GM18519 (cell line): ENCODE results near the gene MRPS25.

Experiments used
- ATAC-seq: cut with Tn5 transposase; IDR thresholded peaks from one replicate; pipeline ENCODE4 v1.9.1; 2021; ENCODE audit warnings: mild to moderate bottlenecking, moderate library complexity; ENCODE audit not compliant: unreplicated experiment, low FRiP score

MRPS25 gene

DNA sequence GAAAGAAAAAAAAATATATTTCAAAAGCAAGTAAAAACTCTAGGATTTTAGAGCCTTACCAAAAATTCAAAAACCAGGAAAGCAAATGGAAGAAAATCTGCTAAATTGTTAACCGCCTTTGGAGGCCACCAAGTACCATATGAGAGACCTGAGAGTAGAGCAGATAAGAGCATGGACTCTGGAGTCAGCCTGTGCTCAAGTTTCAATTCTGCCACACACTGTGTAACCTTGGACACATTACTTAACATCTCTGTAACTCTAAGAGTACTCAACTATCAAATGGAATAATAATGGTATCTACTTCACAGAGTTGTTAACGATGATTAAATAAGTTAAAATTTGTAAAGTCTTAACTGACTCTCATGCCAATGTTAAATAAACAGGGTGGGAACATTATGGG lies 21.1 kb upstream of the MRPS25 start:
- no peak for ATAC-seq

DNA sequence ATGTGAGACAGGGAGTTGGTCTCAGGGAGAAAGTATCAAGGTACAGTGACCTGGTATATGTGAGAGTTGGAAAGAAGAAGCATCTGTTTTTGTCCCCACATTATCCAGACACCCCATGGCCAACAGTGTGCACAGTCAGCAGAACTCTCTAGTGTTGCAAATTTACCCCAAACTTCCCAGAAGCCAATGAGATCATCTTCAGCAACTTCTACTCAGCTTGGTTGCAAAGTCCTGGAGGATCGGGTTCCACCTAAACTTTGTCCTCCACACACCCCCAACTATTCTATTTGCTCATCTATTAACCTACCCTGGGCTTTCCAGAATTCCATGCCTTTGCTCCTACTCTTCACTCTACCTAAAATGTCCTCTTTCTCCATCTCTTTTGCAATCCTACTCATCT lies 18.1 kb upstream of the MRPS25 start:
- no peak for ATAC-seq

DNA sequence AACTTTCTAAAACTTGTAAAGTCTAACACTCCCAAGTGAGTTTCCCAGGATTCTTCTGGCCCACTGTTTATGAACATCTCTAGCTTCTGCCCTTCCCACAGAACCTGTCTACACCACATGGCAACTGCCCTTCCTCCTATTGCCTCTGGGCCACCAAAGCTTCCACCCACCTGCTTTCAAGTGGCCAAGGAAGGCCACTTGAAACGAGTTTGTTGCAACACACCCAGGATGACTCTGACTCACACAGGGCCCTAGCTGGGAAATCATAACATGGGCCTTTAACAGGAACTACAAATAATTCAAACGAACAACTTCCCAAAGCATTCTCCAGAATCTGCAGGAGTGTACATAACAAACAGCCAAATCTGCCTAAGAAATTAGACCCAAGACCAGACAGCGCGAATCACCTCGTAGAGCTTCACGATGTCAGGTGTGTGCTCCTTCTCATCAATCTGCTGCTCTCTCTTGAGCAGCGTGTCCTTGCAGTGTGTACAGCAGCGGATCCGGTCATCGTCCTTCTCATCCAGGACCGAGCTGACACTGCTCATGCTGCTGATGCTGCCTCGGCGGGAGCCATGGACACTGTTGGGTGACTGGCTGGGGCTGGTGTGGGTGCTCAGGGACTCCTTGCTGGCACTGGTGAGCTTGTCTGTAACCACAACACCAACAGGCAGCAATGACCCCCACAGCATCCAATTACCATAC lies 17.0 kb upstream of the MRPS25 start:
- no peak for ATAC-seq

DNA sequence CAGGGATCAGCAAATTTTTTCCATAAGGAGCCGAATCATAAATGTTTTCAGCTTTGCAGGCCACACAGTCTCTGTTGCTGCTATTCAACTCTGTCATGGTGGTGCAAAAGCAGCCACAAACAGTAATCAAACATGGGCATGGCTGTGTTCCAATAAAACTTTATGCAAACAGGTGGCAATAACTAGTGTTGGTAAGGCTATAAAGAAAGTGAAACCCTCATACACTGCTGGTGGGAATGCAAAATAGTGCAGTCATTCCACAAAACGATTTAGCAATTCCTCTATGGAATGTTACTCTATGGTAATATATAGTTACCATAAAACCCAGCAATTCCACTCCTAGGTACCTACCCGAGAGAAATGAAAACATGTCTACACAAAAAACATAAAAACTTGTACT lies 14.0 kb upstream of the MRPS25 start:
- ATAC-seq, result no peak

DNA sequence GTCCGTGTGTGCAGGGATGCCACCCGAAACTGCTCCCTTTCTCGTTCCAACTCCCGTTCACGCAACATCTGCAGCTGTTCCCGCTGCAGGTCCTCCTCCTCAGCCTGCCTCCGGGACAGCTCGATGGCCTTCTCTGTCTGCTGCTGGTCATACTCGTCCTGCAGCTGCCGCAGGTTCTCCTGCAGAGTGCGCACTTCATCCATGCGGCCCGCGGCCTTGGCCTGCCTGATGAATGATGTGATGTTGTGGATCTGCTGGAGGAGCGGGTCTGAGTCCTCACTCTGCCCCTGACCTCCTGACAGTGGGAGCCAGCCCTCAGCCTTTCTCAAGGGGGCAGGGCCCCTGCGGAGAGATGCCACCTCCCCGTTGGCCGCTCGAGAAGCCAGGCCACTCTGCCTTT lies 9.4 kb upstream of the MRPS25 start:
- ATAC-seq, result no peak

DNA sequence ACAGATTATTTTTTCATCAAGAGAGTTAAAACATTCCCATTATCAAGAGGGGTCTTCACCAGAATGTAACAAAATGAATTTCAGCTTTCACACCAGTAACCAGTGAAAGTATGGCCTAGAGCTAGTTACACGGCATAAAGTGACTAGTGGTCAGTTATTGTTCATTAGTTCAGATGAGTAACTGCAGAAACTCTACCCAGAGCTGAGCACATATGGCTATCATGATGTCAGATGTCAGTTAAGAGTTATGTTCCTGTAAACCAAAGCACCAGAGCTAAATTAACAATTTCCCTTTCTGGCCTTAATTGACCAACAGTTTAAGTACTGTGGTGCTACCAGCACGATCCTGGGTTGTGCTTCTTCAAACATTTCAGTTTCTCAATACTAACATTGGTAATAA lies 6.6 kb upstream of the MRPS25 start:
- no peak for ATAC-seq

DNA sequence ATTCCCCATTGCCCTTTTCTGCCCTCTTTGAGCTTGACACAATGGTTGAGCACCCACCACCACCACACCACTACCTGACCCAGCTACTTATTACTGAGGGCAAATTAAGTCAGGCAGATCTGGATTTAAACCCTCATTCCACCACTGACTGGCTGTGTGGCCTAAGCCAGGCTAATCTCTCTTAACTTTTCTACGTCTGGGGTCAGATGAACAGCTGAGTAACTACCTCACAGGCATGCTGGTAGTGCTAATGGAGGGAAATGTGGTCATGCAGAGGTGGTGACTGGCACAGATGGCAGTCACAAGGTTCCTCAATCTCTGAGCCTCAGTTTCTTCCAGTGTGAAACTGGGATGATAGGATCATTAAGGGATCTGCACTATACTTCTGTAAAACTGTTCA lies 4.3 kb upstream of the MRPS25 start:
- ATAC-seq, result no peak

DNA sequence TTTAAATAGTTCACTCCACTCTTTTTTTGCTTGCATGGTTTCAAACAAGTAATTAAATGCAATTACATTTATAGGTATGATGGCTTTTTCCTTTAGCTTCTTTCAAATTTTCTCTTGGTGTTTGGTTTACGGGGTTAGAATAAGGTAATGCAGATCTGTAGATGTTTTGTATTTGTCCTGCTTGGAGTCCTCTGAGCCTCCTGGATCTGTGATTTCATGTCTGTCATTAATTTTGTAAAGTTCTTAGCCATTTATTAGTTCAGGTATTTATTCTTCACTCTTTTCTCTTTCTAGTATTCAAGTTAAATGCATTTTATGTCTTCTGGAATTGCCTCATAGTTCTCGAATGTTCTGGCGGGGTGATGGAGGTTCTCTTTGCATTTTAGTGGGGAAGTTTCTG lies 1.4 kb upstream of the MRPS25 start:
- ATAC-seq, result no peak

DNA sequence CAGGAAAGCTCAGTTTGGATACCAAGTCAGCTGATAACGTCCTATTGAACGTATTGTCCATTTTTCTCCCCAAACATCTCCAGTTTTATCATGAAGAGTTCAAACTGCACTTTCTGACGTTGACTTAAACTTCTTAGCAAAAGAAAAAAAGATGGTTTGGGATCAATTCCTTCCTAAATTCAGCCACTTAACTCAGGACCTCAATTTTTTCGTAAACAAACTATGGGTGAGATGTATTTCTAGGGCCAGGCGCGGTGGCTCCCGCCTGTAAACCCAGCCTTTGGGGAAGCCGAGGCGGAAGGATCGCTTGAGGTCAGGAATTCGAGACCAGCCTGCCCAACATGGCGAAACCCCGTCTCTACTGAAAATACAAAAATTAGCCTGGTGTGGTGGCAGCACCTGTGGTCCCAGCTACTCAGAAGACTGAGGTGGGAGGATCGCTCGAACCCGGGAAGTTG lies 464 bp upstream of the MRPS25 start:
- no peak for ATAC-seq

DNA sequence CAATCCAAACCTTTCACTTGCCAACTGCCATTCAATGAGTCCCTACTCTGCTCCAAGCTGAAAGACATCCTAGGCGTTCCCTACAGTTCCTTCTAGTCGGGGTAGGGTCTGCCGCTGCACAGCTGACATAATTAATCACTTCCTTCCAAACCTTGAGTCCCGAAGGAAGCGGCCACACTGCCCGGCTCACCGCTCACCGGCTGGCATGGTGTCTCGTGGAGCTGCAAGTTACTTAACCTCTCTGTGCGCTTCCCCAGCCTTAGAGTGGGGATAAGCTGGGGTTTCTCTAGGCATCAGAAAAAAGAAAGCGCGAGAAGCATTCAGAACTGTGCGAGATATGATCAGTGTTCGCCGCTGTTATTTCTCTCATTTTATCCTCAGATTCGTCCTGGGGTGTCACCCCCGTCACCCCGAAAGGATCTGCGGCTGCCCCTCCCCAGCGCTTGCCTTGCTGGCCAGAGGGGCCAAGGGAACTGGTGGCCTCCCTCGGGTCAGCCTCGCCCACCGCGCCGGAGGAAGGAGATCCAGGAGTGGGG lies 748 bp downstream of the MRPS25 start:
- peak; percentile 7 for ATAC-seq

DNA sequence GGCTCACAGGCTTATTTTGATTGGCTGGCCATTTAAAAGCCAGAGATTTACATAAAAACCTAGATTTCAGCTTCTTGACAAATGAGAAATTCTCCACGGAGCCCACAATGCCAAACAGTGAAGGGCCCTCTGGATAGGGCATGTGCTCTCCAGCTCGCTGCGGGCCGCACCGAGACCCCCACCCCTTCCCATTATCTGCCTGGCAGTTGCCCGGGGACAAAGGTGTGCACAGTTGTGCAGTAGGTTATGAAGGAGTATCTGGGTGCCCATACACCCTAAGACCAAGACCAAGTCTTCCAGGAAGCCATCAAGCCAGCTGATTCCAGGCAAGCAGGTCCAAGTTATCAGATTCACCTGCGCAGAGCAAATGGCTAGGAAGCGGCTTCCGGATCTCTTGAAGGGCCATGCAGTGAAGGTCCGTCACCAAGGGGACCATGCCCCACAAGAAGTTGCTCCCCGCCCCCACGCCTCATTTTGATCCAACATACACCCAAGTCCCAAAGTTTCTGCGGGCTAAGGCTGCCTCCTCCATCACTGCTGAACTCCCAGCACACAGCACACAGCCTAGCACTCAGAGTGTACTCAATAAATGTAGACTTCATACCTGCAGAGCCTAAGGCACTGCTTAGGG lies 1.3 kb downstream of the MRPS25 start:
- ATAC-seq, result no peak

DNA sequence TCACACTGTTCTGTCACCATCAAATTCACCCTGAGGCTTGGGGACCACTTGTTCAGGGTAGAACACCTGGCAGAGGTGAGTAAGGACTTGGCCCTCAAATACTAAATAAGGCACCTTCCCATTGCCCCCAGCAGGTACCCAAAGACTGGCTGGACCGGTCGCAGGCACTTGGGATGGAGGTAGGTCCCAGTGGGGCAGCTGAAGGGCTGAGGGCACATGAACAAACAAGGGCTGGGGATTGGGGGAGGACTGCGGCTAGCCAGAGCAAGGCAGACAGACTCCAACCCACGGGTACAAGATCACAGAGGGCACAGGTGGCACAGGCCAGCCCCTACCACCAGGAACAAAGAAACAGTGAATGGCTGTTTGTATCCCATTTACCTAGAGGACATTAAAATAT lies 1.9 kb downstream of the MRPS25 start:
- ATAC-seq, result no peak

DNA sequence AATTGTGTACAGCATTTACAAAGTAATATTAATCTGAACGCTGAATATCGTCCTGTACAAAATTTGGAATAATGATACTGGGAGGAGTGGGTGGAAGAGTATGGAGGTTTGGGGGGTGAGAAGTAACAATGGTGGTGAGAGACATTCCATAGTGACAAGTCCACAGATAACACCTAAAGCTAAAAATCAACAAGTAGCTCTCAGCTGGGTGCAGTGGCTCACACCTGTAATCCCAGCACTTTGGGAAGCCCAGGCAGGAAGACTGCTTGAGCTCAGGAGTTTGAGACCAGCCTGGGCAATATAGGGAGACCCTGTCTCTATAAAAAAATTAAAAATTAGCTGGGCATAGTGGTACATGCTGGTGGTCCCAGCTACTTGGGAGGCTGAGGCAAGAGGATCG lies 5.1 kb downstream of the MRPS25 start:
- no peak for ATAC-seq

DNA sequence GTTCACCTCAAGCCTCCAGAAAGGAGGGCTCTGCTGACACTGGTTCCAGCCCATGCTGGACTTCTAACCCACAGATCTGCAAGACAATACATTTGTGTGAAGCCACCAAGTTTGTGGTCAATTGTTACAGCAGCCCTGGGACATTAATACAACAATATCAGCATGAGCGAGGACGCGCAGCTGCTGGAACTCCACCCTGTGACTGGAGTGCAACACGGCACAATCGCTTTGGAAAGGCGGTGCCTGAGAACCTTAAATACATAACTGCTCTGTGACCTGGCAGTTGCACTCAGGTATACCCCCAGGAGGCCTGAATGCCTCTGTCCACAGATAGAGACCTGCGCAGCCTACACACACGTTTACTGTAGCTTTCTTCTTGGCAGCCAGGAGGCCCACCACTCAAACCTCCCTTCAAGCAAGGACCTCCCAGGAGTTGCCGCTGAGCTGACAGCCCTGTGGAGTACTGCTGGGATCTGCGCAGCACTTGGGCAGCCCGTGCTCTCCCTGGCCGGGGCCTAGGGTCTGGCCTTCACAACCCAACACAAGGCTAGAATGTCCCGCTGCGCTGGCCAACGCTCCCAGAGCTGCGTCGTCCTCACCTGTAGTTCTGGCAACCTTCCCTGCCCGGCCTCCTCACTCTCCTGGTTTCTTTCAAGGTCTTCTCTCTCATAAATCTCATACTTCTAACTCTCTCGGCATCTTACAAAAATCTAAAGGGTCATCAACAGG lies 8.3 kb downstream of the MRPS25 start:
- ATAC-seq, result no peak

DNA sequence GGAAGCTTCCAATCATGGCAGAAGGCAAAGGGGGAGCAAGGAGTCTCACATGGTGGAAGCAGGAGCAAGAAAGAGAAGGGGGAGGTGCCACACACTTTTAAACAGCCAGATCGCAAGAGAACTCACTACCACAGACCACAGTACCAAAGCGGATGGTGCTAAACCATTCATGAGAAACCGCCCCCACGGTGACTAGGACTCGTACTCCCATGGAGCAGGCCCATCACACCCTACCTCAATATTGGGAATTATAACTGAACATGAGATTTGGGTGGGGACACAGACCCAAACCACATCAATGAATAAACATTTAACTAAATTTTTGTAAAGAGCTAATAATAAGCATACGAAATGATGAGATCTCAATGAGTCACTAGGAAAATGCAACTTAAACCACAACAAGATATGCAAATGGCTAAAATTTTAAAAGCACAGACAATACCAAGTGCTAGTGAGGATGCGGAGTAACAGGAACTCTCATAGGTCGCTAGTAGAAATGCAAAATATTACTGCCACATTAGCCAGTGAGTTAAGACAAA lies 10.0 kb downstream of the MRPS25 start:
- ATAC-seq, result peak; percentile 35

DNA sequence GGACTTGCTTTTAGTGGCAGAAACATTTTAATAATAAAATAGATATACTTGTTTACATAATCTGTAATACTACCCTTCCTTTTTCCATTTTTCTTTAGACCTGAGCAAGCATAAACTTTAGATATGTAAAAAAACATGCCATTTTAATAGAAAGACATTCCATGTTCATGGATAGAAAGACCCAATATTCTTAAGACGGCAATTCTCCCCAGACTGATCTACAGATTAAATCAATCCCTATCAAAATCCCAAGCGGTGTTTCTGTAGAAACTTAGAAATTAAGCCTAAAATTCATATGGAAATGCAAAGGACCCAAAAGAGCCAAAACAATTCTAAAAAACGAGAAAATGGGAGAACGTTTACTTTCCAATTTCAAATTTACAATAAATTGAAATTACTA lies 11.6 kb downstream of the MRPS25 start:
- no peak for ATAC-seq

DNA sequence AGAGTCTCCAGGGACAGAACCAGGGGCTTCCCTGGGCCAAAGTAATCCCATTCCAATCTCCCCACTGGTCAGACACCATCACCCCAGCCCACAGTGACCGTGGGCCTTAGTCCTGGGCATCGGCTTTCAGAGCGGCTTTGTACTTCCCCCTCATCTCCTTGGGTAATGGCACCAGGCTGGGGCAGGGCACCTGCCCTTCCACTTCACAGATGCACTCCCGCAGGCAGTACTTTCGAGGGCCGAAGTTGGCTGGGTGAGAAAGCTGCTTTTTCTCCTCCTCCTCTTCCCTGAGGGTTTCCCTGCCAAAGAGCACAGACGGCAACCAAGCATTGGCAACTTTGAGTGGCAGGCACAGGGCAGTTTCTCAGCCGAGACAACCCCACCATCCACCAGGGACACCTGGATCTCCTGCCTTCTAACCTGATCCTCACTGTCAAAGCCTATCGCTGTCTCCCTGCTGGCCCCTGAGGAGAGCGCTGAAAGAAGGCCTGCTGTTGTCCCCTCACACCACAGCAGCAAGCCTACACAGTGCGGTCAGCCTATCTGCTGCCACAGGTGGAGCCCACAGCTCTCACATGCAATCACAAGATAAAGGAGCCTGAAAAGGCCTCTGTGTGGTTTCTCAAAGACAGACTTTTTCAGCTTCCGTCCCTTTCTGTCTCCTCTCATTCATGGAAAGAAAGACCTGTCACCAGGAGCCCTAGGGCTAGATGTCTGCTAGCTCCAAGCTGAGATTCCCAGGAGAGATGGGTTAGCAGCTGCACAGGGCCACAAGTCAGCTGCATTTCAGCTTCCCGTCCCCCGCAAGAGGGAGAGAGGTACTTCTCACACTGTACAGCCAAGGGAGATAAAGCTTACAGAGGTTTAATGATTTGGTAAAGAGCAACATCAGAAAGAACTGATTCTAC lies 12.5 kb downstream of the MRPS25 start:
- ATAC-seq, result no peak

DNA sequence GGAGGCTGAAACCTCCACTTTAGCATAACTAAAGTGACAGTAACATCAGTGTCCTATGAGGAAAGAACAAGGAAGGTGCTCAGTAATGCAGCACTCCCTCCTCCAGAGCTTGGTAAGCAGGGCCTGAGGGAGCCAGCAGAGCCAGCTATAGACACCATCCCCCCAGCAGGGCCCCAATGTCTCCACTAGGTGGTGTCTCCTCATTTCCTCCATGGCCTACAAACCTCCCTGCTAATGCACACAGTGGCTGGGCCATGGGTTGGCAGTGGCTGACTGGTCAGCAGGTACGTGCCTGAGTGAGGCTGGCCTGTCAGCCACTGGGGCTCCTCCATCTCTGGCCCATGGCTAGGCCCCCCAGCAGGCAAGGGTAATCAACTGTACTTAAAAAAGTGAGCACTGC lies 13.6 kb downstream of the MRPS25 start:
- ATAC-seq, result peak; percentile 39

DNA sequence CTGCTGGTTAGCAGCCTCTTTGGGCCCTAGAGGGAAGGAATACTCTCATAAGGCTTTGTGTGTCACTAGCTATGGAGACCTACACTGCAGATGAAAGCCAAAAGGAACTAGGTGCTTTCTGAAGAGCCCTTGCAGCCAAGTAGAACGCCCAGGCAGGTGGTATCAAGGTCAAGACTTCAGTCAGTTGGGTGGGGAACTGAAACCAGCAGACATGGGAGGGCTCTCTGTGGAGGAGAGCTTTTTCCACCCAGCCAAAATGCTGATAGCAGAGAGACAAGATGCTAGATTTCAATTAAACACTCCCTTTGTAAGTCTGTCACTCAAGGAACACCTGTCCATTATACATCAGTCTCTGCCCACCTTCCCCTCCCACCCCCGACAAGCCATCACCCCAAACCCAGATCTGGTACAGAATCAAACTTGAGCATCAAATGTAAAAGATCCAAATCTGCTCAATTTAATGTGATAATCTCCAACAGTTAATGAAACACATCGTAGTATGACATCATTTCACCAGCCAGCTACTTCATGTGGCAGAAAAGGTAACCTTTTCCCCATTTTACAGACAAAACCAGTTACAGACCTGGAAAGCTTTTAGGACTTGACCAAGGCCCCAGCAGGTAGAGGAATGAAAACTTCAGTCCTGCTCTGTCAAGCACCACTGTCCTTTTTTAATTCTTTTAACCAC lies 14.6 kb downstream of the MRPS25 start:
- ATAC-seq, result peak; percentile 70

DNA sequence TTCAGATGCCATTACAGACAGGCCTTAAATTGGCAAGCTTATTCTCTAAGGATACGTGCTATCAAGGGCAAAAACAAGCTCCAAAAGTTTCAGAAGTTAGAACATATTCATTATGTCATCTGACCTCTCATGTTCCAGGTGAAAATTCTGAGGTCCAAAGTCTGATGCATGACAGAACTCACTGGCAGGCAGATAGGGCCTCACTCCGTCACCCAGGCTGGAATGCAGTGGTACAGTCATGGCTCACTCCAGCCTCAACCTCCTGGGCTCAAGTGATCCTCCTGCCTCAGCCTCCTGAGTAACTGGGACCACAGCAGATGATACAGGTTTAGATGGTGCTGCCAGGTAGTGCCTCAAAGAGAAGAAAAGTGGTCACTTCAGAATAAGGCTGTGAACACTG lies 15.5 kb downstream of the MRPS25 start:
- ATAC-seq, result no peak
